HepG2 (cell line): Measurements from ENCODE around the gene LCN12. TPM values are rescaled to one million over a fixed set of nuclear protein-coding genes. Genes with fewer than 3 reads are reported as not detected.
A peak's percentile ranks its signal among the peaks of the same experiment; 100 is the strongest.

ENCODE experiments used
- ASH2L ChIP-seq: fragments of 300-600, 200-600 bp; sonication (generic); IDR thresholded peaks from 2 replicates; pipeline ENCODE4 v1.7.0; 2017; ENCODE audit warnings: low read depth, mild to moderate bottlenecking, moderate library complexity, mixed read lengths, low read length; ENCODE audit not compliant: insufficient read length
- FOXC1 ChIP-seq: sonication (generic); formaldehyde crosslinking; IDR thresholded peaks from 2 replicates; pipeline ENCODE4 v1.8.0; 2022; ENCODE audit warnings: mild to moderate bottlenecking, missing genetic modification reagents, borderline replicate concordance
- JUNB ChIP-seq: sonication (generic); formaldehyde crosslinking; IDR thresholded peaks from 2 replicates; pipeline ENCODE4 v1.8.0; 2022; ENCODE audit warnings: missing genetic modification reagents, mild to moderate bottlenecking, borderline replicate concordance
- MED8 ChIP-seq: sonication (generic); formaldehyde crosslinking; IDR thresholded peaks from 2 replicates; pipeline ENCODE4 v1.8.1; 2023; ENCODE audit warnings: mild to moderate bottlenecking, missing genetic modification reagents; ENCODE audit not compliant: insufficient replicate concordance
- NRL ChIP-seq: sonication (generic); formaldehyde crosslinking; IDR thresholded peaks from 2 replicates; pipeline ENCODE4 v1.5.0; 2020; ENCODE audit warnings: missing genetic modification reagents, mild to moderate bottlenecking, moderate library complexity, borderline replicate concordance
- RFXAP ChIP-seq: sonication (generic); formaldehyde crosslinking; IDR thresholded peaks from 2 replicates; pipeline ENCODE4 v1.4.0; 2020; ENCODE audit warnings: missing genetic modification reagents, borderline replicate concordance
- SRF ChIP-seq: IDR thresholded peaks from 2 replicates; pipeline ENCODE4 v1.6.1; 2011; ENCODE audit warnings: mild to moderate bottlenecking, low read depth, low read length, moderate library complexity
- THAP11 ChIP-seq: IDR thresholded peaks from 2 replicates; pipeline ENCODE4 v1.6.1; 2016; ENCODE audit warnings: missing biosample characterization, missing genetic modification reagents
- ZEB1 ChIP-seq: IDR thresholded peaks from 2 replicates; pipeline ENCODE4 v1.6.1; 2012; ENCODE audit warnings: mild to moderate bottlenecking, low read depth, inconsistent platforms; ENCODE audit not compliant: insufficient replicate concordance
- ZFP37 ChIP-seq: sonication (generic); formaldehyde crosslinking; IDR thresholded peaks from 2 replicates; pipeline ENCODE4 v1.4.0; 2020; ENCODE audit warnings: missing genetic modification reagents, borderline replicate concordance
- ZNF143 ChIP-seq: sonication (generic); formaldehyde crosslinking; IDR thresholded peaks from 2 replicates; pipeline ENCODE4 v1.4.0; 2020; ENCODE audit warnings: missing genetic modification reagents
- ZNF44 ChIP-seq: sonication (generic); formaldehyde crosslinking; IDR thresholded peaks from 2 replicates; pipeline ENCODE4 v1.5.1; 2020; ENCODE audit warnings: mild to moderate bottlenecking, missing genetic modification reagents
- ZNF558 ChIP-seq: sonication (generic); formaldehyde crosslinking; IDR thresholded peaks from 2 replicates; pipeline ENCODE4 v1.9.0; 2022; ENCODE audit warnings: mild to moderate bottlenecking, missing genetic modification reagents, borderline replicate concordance
- ZNF570 ChIP-seq: sonication (generic); formaldehyde crosslinking; IDR thresholded peaks from 2 replicates; pipeline ENCODE4 v1.4.0; 2020; ENCODE audit warnings: mild to moderate bottlenecking, missing genetic modification reagents, borderline replicate concordance
- ZNF672 ChIP-seq: sonication (generic); formaldehyde crosslinking; IDR thresholded peaks from 2 replicates; pipeline ENCODE4 v1.8.1; 2022; ENCODE audit warnings: missing genetic modification reagents
- ZNF703 ChIP-seq: sonication (generic); formaldehyde crosslinking; IDR thresholded peaks from 2 replicates; pipeline ENCODE4 v1.5.1; 2020; ENCODE audit warnings: missing genetic modification reagents, mild to moderate bottlenecking, moderate library complexity, borderline replicate concordance
- ZZZ3 ChIP-seq: sonication (generic); formaldehyde crosslinking; IDR thresholded peaks from 2 replicates; pipeline ENCODE4 v1.4.0; 2020; ENCODE audit warnings: missing genetic modification reagents, mild to moderate bottlenecking, borderline replicate concordance
- polyA plus RNA-seq, 8 experiments: library from polyadenylated mRNA; depleted of rRNA in 3 of 8; stranded (reverse) in 7 of 8; unstranded in 1 of 8; fragments of >200 nt; fragmentation: Illumina TruSeq in 4 of 8; extraction: Trizol in 4 of 8; gene quantifications; 2 replicates each; pipeline versions ENCODE4 v1.2.1 to v1.2.3, GENCODE V29; 2011 to 2016; ENCODE audit warnings: low read depth in 4 of 8, missing spikeins in 1 of 8, mixed read lengths in 1 of 8; ENCODE audit not compliant: insufficient read depth in 1 of 8
- total RNA-seq, 5 experiments: library from RNA; depleted of rRNA; stranded (reverse); fragments of >200 nt; fragmentation: Illumina TruSeq; extraction: Trizol; gene quantifications; 2 replicates each; pipeline ENCODE4 v1.2.3, GENCODE V29; 2016; ENCODE audit warnings: low read depth in 1 of 5
- TF ChIP-seq, protein P1 (sequence below): sonication (generic); formaldehyde crosslinking; IDR thresholded peaks from 2 replicates; pipeline ENCODE4 v1.4.0; 2020; ENCODE audit warnings: low read depth, mild to moderate bottlenecking, missing genetic modification reagents
- TF ChIP-seq, protein P2 (sequence below): sonication (generic); formaldehyde crosslinking; IDR thresholded peaks from 2 replicates; pipeline ENCODE4 v1.5.0; 2020; ENCODE audit warnings: missing genetic modification reagents
- TF ChIP-seq, protein P3 (sequence below): sonication (generic); IDR thresholded peaks from 2 replicates; pipeline ENCODE4 v1.6.1; 2016; ENCODE audit warnings: low read depth, borderline replicate concordance
- TF ChIP-seq, protein P4 (sequence below): sonication (generic); formaldehyde crosslinking; IDR thresholded peaks from 2 replicates; pipeline ENCODE4 v1.4.0; 2020; ENCODE audit warnings: missing genetic modification reagents, borderline replicate concordance

Gene LCN12
- total and polyA plus RNA-seq, 2 of the 13 experiments (the other 11 are each of a cell fraction or from before 2014, with no cell fraction given) = 3.4 to 6.9 TPM

GRCh38 chr9:136944519-136945332 is 7.3 kb upstream of the LCN12 start, which contains the start of the genes C8G and FBXW5 (continued):
- TF ChIP-seq, protein P1, sequence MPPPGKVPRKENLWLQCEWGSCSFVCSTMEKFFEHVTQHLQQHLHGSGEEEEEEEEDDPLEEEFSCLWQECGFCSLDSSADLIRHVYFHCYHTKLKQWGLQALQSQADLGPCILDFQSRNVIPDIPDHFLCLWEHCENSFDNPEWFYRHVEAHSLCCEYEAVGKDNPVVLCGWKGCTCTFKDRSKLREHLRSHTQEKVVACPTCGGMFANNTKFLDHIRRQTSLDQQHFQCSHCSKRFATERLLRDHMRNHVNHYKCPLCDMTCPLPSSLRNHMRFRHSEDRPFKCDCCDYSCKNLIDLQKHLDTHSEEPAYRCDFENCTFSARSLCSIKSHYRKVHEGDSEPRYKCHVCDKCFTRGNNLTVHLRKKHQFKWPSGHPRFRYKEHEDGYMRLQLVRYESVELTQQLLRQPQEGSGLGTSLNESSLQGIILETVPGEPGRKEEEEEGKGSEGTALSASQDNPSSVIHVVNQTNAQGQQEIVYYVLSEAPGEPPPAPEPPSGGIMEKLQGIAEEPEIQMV (CRISPR knock-in tag) = no peak
- TF ChIP-seq ZNF143 (CRISPR knock-in tag) = no peak
- TF ChIP-seq, protein P2, sequence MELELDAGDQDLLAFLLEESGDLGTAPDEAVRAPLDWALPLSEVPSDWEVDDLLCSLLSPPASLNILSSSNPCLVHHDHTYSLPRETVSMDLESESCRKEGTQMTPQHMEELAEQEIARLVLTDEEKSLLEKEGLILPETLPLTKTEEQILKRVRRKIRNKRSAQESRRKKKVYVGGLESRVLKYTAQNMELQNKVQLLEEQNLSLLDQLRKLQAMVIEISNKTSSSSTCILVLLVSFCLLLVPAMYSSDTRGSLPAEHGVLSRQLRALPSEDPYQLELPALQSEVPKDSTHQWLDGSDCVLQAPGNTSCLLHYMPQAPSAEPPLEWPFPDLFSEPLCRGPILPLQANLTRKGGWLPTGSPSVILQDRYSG = no peak; the same call in 1 of the 2 replicates
- no peak for TF ChIP-seq NRL (CRISPR knock-in tag)
- TF ChIP-seq ZNF703 = 0 out of 2 replicates have a peak, but pooled peaks have one; percentile 2
- peak; percentile 62; the same call in 1 of the 2 replicates for TF ChIP-seq RFXAP (CRISPR knock-in tag)
- no peak; the same call in 1 of the 2 replicates for TF ChIP-seq ZNF558 (CRISPR knock-in tag)
- TF ChIP-seq SRF = peak; percentile 94
- no peak for TF ChIP-seq ZEB1
- no peak for TF ChIP-seq JUNB (CRISPR knock-in tag)
- TF ChIP-seq ZFP37 (CRISPR knock-in tag) = no peak
- TF ChIP-seq ZNF44 (CRISPR knock-in tag) = no peak
- no peak for TF ChIP-seq MED8 (CRISPR knock-in tag)
- TF ChIP-seq THAP11 (CRISPR knock-in tag) = peak; percentile 88
- TF ChIP-seq ZNF570 (CRISPR knock-in tag) = no peak
- TF ChIP-seq ASH2L = peak; percentile 85
- TF ChIP-seq FOXC1 (CRISPR knock-in tag) = peak; percentile 67; the same call in 1 of the 2 replicates
- TF ChIP-seq ZZZ3 = peak; percentile 79; the same call in 1 of the 2 replicates
- TF ChIP-seq, protein P3, sequence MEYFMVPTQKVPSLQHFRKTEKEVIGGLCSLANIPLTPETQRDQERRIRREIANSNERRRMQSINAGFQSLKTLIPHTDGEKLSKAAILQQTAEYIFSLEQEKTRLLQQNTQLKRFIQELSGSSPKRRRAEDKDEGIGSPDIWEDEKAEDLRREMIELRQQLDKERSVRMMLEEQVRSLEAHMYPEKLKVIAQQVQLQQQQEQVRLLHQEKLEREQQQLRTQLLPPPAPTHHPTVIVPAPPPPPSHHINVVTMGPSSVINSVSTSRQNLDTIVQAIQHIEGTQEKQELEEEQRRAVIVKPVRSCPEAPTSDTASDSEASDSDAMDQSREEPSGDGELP = no peak
- TF ChIP-seq, protein P4, sequence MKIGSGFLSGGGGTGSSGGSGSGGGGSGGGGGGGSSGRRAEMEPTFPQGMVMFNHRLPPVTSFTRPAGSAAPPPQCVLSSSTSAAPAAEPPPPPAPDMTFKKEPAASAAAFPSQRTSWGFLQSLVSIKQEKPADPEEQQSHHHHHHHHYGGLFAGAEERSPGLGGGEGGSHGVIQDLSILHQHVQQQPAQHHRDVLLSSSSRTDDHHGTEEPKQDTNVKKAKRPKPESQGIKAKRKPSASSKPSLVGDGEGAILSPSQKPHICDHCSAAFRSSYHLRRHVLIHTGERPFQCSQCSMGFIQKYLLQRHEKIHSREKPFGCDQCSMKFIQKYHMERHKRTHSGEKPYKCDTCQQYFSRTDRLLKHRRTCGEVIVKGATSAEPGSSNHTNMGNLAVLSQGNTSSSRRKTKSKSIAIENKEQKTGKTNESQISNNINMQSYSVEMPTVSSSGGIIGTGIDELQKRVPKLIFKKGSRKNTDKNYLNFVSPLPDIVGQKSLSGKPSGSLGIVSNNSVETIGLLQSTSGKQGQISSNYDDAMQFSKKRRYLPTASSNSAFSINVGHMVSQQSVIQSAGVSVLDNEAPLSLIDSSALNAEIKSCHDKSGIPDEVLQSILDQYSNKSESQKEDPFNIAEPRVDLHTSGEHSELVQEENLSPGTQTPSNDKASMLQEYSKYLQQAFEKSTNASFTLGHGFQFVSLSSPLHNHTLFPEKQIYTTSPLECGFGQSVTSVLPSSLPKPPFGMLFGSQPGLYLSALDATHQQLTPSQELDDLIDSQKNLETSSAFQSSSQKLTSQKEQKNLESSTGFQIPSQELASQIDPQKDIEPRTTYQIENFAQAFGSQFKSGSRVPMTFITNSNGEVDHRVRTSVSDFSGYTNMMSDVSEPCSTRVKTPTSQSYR (CRISPR knock-in tag) = peak; percentile 72
- TF ChIP-seq ZNF672 (CRISPR knock-in tag) = no peak
